ENCODE measurements around the gene THSD4. TPM values are rescaled to one million over a fixed set of nuclear protein-coding genes. Genes with fewer than 3 reads are reported as not detected.

The THSD4 gene
- total and polyA plus RNA-seq, 2 of the 8 experiments (the other 6 are each of a cell fraction or from before 2014, with no cell fraction given) = 2.5 to 6.2 TPM

GRCh38 chr15:71734709-71735384 is 619.6 kb downstream of the THSD4 start:
- H2BK5ac ChIP-seq (ENCODE audit: low read depth, low read length) = no peak overlapping the region
- POLR2A ChIA-PET (ENCODE audit: partially characterized antibody) = no interaction called here
- no peak overlapping the region for H3K23ac ChIP-seq (ENCODE audit: insufficient read length)
- H3K14ac ChIP-seq (ENCODE audit: insufficient read length) = no peak overlapping the region
- H3K4me3 ChIP-seq (ENCODE audit: extremely low read depth in 1 of 4, insufficient read depth in 2 of 4, low read depth in 3 of 4, low read length in 4 of 4) = no peak overlapping the region
- CTCF ChIA-PET (ENCODE audit: partially characterized antibody) = interaction anchor here (0.6 to 1.4 kb wide), 4 partner anchors 10 to 203 kb away, joined by 3 to 6 read pairs (median 3); no protein-coding TSS in a partner anchor
- no peak overlapping the region for H3K4me2 ChIP-seq (ENCODE audit: insufficient read depth in 1 of 2, low read depth in 2 of 2, low read length in 2 of 2)
- H3K79me2 ChIP-seq (ENCODE audit: control insufficient read depth in 1 of 2, insufficient read depth in 2 of 2, low read length in 2 of 2) = no peaks in the 10 kb centered on the region
- no peaks in the 10 kb centered on the region for H3K4me1 ChIP-seq (replicated peaks in 1 of 4; ENCODE audit: control insufficient read depth in 3 of 4, insufficient read depth in 4 of 4, low read length in 3 of 4)
- no peak overlapping the region for H2AFZ ChIP-seq (ENCODE audit: low read length)
- no peaks in the 10 kb centered on the region for H3K79me1 ChIP-seq (ENCODE audit: low read depth, low read length)
- H3K23me2 ChIP-seq (ENCODE audit: low read depth, low read length) = no peaks in the 10 kb centered on the region
- H2BK120ac ChIP-seq (replicated peaks; ENCODE audit: low read depth, low read length) = no peak overlapping the region
- H3K36me3 ChIP-seq (ENCODE audit: control insufficient read depth in 2 of 4, insufficient read depth in 4 of 4, low read length in 3 of 4) = no peaks in the 10 kb centered on the region
- no peak overlapping the region for H3K27ac ChIP-seq (ENCODE audit: low read depth, low read length)
- H3K4ac ChIP-seq (replicated peaks; ENCODE audit: insufficient read length, low read depth, low read length) = no peak overlapping the region
- 86% methylated on average over 4 of the region's 4 CpGs; no CpG with 5 or more reads in 1 of the 2 experiments for WGBS, 2 experiments (ENCODE audit: extremely low coverage in 1 of 2, insufficient coverage in 1 of 2, insufficient read length in 1 of 2, insufficient replicate concordance in 2 of 2, low coverage in 1 of 2, low lambda C conversion rate in 2 of 2, missing lambda C conversion rate in 1 of 2)
- 0 out of 2 replicates have a peak overlapping the region, but pooled peaks have one; percentile 53 for H2AK5ac ChIP-seq (ENCODE audit: low read depth, low read length)
- FAIRE-seq = no peak
- H4K5ac ChIP-seq (ENCODE audit: insufficient read length, low read depth, low read length) = no peak overlapping the region
- no peak overlapping the region for H2BK15ac ChIP-seq (ENCODE audit: low read length)
- H4K8ac ChIP-seq (ENCODE audit: extremely low read depth, insufficient read depth, low read length) = no peak overlapping the region
- no peaks in the 10 kb centered on the region for H3K27me3 ChIP-seq (replicated peaks in 1 of 4; ENCODE audit: control insufficient read depth in 3 of 4, extremely low read depth in 1 of 4, insufficient read depth in 3 of 4, low read length in 3 of 4)
- H2BK20ac ChIP-seq (ENCODE audit: low read length) = no peak overlapping the region
- no peak overlapping the region for H3K9ac ChIP-seq (replicated peaks in 1 of 4; ENCODE audit: extremely low read depth in 1 of 4, low read depth in 3 of 4, low read length in 3 of 4)
- H4K20me1 ChIP-seq (replicated peaks in 1 of 2; ENCODE audit: control insufficient read depth in 1 of 2, insufficient read depth in 2 of 2, low read length in 2 of 2) = no peaks in the 10 kb centered on the region
- no peak overlapping the region for H3K56ac ChIP-seq (replicated peaks; ENCODE audit: insufficient read length, low read depth, low read length)
- H3K9me3 ChIP-seq (ENCODE audit: insufficient read depth in 2 of 2, low read depth in 1 of 2, low read length in 1 of 2) = no peaks in the 10 kb centered on the region
- no peak overlapping the region for H4K91ac ChIP-seq (replicated peaks; ENCODE audit: insufficient read length, low read length)
- no peak overlapping the region for H2BK12ac ChIP-seq (ENCODE audit: low read depth, low read length)
- TF ChIP-seq EZH2 (IDR thresholded peaks at IDR 0.05; ENCODE audit: low read depth, low read length, severe bottlenecking) (no peak), ATF3 (IDR thresholded peaks at IDR 0.05; ENCODE audit: insufficient read depth, low read depth, low read length) (no peak), TAF7 (optimal IDR thresholded peaks at IDR 0.05; ENCODE audit: borderline replicate concordance, low read depth, low read length) (no peak), POLR2AphosphoS5 (IDR thresholded peaks at IDR 0.05; ENCODE audit: low read depth, low read length) (no peak), GABPA (IDR thresholded peaks at IDR 0.05; ENCODE audit: borderline replicate concordance, insufficient read depth, low read length) (no peak), TAF1 (IDR thresholded peaks at IDR 0.05; ENCODE audit: low read depth, low read length) (no peak), BRCA1 (IDR thresholded peaks at IDR 0.05; ENCODE audit: low read depth, low read length) (no peak), TCF12 (IDR thresholded peaks at IDR 0.05; ENCODE audit: low read depth, low read length) (no peak), SIN3A (conservative IDR thresholded peaks at IDR 0.05 in 1 of 2, IDR thresholded peaks at IDR 0.05 in 1 of 2; ENCODE audit: low read depth in 1 of 2, low read length in 2 of 2) (no peak)
- no peak for DNase-seq (ENCODE audit: low read depth in 1 of 2, low spot score in 2 of 2)
- H3K18ac ChIP-seq (ENCODE audit: extremely low read depth, low read length) = no peak overlapping the region

Measured in H1 (cell line).